GM21515 (cell line): ENCODE results near the gene RIN1.

Experiments
- ATAC-seq: cut with Tn5 transposase; IDR thresholded peaks from one replicate; pipeline ENCODE4 v1.9.1; 2021; ENCODE audit not compliant: unreplicated experiment

The RIN1 gene

DNA sequence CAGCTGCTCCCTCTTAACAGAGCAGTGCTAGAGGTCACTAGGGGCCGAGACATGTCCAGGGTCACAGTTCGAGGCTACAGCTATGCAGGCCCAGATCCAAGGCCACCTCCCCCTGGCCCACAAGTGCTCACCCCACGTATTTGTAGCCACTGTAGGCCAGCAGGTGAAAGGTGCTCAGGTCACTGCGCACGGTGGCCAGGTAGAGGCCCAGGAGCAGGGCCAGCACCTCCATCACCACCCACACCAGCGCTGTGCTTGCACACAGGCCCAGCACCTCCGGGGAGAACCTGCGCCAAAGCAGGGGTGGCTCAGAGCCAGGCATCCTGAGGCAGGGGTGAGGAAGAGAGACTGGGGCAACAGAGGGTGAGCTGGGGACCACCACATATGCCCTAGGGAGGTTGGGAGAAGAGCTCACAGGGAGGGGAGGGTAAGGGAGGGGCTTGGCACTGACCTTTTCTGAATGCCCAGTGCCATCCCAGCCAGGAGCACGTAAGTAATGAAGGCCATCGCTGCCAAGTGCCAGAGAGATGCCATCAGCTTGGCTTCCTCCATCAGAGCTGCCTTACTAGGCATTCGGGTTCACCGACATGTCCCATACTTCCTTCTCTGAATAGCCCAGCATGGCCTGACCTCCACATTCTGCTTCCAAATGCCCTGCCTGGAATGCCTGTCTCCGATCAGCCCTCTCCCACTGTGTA lies 50.8 kb downstream of the RIN1 start:
- no peak for ATAC-seq

GRCh38 chr11:66284526-66285078 lies 51.6 kb downstream of the RIN1 start:
- no peak for ATAC-seq

DNA sequence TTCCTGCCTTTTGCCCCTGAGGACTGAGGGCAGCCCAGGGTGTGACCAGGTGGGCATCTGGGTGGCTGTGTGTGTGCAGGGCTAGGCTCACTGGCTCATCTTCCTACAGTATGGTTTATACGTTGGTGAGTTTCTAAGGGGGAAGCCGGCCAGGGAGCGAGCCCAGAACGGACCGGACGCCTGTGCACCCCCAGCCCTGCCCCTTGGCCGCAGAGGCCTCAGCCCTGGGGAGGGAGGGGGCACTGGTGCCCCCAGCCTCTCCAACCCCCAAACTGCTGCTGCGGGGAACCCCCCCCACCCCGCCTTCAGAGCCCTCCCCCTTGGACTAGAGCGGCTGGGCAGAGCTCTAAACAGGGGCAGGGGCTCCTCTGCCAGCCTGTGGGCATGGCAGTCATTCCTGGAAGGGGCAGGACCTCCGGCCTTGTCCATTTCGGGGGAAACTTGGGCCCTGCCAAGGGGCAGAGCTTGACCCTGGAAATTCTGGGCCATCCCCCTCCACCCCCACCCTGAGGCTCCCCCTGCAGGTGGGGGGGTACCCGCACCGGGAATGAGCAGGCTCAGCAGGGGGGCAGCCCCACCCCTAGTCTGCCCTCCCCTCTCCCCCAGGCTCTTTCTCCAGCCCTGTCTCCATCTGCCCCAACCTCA lies 52.7 kb downstream of the RIN1 start:
- no peak for ATAC-seq

DNA sequence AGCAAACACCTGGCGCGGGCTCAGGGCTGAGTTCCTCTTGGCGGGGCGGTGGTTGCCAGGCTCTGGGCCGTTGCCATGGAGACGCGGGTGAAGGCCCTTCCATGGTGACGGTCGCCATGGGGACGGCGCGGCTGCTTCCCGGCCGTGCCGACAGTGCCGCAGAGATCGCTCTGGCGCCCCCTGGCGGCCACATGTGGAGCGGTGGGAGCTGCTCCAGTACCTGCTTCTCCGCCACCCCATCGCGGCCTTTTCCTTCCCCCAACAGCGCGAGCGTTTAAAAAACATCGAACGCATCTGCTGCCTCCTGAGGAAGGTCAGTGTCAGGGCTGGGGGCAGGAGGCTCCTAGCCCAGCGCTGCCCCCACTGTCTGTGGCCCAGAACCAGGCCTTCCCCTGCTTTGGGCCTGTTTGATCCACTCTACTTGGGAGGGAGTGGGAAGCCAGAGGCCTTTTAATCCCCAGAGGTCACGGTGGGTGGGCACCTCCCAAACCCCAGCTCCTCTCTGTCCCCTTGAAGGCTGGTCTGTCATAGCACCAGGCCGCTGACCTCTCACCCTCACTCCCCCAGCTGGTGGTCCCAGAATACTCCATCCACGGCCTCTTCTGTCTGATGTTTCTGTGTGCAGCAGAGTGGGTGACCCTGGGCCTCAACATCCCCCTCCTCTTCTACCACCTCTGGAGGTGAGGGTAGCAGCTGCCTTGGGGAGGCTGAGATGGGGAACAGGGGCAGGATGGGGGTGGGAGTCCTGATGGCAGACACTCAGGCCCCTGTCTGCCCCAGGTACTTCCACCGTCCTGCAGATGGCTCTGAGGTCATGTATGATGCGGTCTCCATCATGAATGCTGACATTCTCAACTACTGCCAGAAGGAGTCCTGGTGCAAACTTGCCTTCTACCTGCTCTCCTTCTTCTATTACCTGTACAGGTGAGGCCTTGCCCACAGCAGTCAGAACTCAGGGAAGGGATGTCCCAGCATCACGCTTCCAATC lies 53.5 kb downstream of the RIN1 start:
- peak; percentile 73 for ATAC-seq
